ENCODE data around the gene APOB. TPM values are rescaled to one million over a fixed set of nuclear protein-coding genes. Genes with fewer than 3 reads are reported as not detected.

Gene APOB
- total and polyA plus RNA-seq, 2 of the 13 experiments (the other 11 are each of a cell fraction or from before 2014, with no cell fraction given), result 1,569 to 2,515 TPM

- TF ChIP-seq MLXIP (CRISPR knock-in tag; IDR thresholded peaks at IDR 0.05; ENCODE audit: borderline replicate concordance) (no peak), ATF3 (CRISPR knock-in tag; IDR thresholded peaks at IDR 0.05) (no peak), MAZ (IDR thresholded peaks at IDR 0.05; ENCODE audit: borderline replicate concordance, low read depth, low read length) (no peak), MAZ (CRISPR knock-in tag; IDR thresholded peaks at IDR 0.05; ENCODE audit: low read depth) (peak; percentile 57; the same call in 1 of the 2 replicates), TBX2 (CRISPR knock-in tag; IDR thresholded peaks at IDR 0.05; ENCODE audit: borderline replicate concordance) (peak; percentile 17; the same call in 1 of the 2 replicates), ELF3 (CRISPR knock-in tag; IDR thresholded peaks at IDR 0.05) (no peak), ZFP62 (CRISPR knock-in tag; IDR thresholded peaks at IDR 0.05) (no peak), ZNF710 (CRISPR knock-in tag; IDR thresholded peaks at IDR 0.05; ENCODE audit: borderline replicate concordance) (no peak), DDIT3 (CRISPR knock-in tag; IDR thresholded peaks at IDR 0.05) (no peak), ZNF12 (CRISPR knock-in tag; IDR thresholded peaks at IDR 0.05) (no peak), NR2C2 (CRISPR knock-in tag; IDR thresholded peaks at IDR 0.05; ENCODE audit: borderline replicate concordance) (no peak; the same call in 1 of the 2 replicates), TRIM22 (IDR thresholded peaks at IDR 0.05) (no peak), TBX3 (IDR thresholded peaks at IDR 0.05; ENCODE audit: borderline replicate concordance) (no peak), BORCS8-MEF2B (CRISPR knock-in tag; IDR thresholded peaks at IDR 0.05) (peak; percentile 36; the same call in 1 of the 2 replicates), ZNF331 (CRISPR knock-in tag; IDR thresholded peaks at IDR 0.05) (0 out of 2 replicates have a peak, but pooled peaks have one; percentile 6), ZNF484 (CRISPR knock-in tag; IDR thresholded peaks at IDR 0.05; ENCODE audit: borderline replicate concordance, low read depth) (no peak), HOXA5 (CRISPR knock-in tag; IDR thresholded peaks at IDR 0.05) (no peak), ZNF225 (CRISPR knock-in tag; IDR thresholded peaks at IDR 0.05) (no peak), ARID3A (IDR thresholded peaks at IDR 0.05; ENCODE audit: low read depth, low read length) (no peak), HMGA1 (CRISPR knock-in tag; conservative IDR thresholded peaks at IDR 0.05) (no peak)
These were observed 23.7 kb downstream of the APOB start (continued) for GRCh38 chr2:21020031-21020667.

Data from HepG2 (cell line).